Pancreas (tissue), 10 donors: ENCODE data around the gene DUSP22. TPM values are rescaled to one million over a fixed set of nuclear protein-coding genes. Genes with fewer than 3 reads are reported as not detected.

Experiments
- ATAC-seq, 4 donors: fragments of 200-7000 bp; cut with Tn5 transposase; one replicate each; pipeline versions ENCODE4 v1.8.0 to v1.9.1; 2020; ENCODE audit warnings: mild to moderate bottlenecking in 4 of 4, moderate library complexity in 4 of 4
- DNase-seq, 6 donors: peaks; one replicate each; pipeline ENCODE4 v3.0.0-alpha.2; 2020
- FAIRE-seq: peaks from 2 replicates; lab custom pipeline; 2012; peaks lifted over from hg19 to GRCh38; lab: Jason Lieb, UNC
- H3K27ac ChIP-seq, 4 donors: fragments of 200-600 bp; sonication (generic); 1 replicate in 3 of 4; 2 replicates in 1 of 4; pipeline versions ENCODE4 v1.5.0 to v1.8.0; 2020
- H3K27me3 ChIP-seq, 4 donors: fragments of 200-600 bp; one replicate each; pipeline ENCODE4 v1.8.0; 2021
- H3K36me3 ChIP-seq, 3 donors: fragments of 200-600 bp; sonication (generic) in 1 of 3; one replicate each; pipeline versions ENCODE4 v1.5.0 to v1.8.0; 2020 to 2021
- H3K4me1 ChIP-seq, 3 donors: fragments of 200-600 bp; one replicate each; pipeline ENCODE4 v1.8.0; 2021
- H3K4me3 ChIP-seq, 4 donors: fragments of 200-600 bp; sonication (generic) in 2 of 4; one replicate each; pipeline versions ENCODE4 v1.5.0 to v1.8.0; 2020 to 2021
- H3K9me3 ChIP-seq, 4 donors: fragments of 200-600 bp; one replicate each; pipeline ENCODE4 v1.8.0; 2021
- WGBS, 2 donors: extraction: QIAGEN DNeasy Blood & Tissue Kit; methylation state at CpG; one replicate each; pipeline ENCODE4 v1.1.7; 2013; 5-methylcytosine and 5-hydroxymethylcytosine counted together
- intact Hi-C, 3 donors: fragments of 100-400 bp; cut with DNase I; formaldehyde crosslinking; loops; one replicate each; pipeline versions ENCODE4 v1.11.1 to v1.14.2; 2022
- polyA plus RNA-seq, 2 donors: library from polyadenylated mRNA; stranded (reverse); fragments of 200-250 nt; gene quantifications; one replicate each; pipeline ENCODE4 v1.2.3, GENCODE V29; 2013
- total RNA-seq, 6 donors: library from RNA; stranded (reverse); fragmentation: NEBNext Ultra II Directional in 4 of 6; extraction: Animal tissue kit (Norgen Biotek cat#: 25700) in 4 of 6; gene quantifications; one replicate each; pipeline versions ENCODE4 v1.2.1 to v1.2.4, GENCODE V29; 2021 to 2023
- TF ChIP-seq, protein P1 (sequence below), 4 donors: fragments of 200-600 bp; sonication (generic) in 3 of 4; IDR thresholded peaks; one replicate each; pipeline versions ENCODE4 v1.5.0 to v1.8.0; 2021; ENCODE audit warnings: antibody characterized with exemption in 4 of 4
- donor health status: healthy with polysubstance abuse.
- donor health status: DM: no; HTN: no; CAD: no; lungs with moderate emphysema.
- donor health status: DM: no; HTN: no; CAD: no.
- donor health status: control.
- donor health status: control.
- donor health status: Bipolar disorder and iron deficiency.
- donor health status: DM: yes; HTN: yes; CAD: no.
- donor health status: DM: no; HTN: no; CAD: no.
- donor health status: DM: no; HTN: no; CAD: no.
- donor health status: DM: yes; HTN: yes; CAD: no.

The DUSP22 gene
- total and polyA plus RNA-seq, 8 donors, result 16.4 to 32.9 (median 24.6) TPM

DNA sequence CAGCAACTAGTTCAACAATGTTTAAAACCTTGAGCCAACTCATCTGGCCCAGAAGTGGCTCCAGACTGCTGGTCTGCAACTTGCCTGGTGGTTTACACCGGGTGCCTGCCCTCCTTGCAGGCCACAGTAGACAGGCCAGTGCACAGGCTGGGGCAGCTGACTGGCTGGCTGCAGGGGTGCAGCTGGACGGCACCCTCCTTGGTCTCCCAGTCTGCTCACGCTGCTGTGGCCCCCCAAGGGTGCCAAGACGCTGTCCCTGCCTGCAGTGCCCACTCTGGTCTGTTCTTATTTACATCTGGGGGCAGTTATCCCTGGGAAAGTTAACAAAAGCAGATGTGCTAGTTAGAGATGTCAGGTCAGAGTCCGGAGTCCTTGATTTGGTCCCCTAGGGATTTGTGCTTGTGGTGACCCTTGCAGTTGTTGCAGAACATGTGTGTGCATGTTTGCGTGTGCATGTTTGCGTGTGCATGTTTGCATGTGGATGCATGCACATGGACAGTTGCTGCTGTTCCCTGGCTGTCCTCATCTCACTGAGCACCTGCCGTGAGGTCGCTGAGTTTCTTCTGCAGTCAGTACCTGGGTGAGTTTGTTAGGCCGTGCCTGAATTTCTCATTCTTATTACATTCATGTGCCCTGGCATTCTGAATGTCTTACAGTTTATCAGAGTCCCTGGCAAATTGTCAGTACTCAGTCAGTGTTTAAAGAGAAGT, 51.1 kb downstream of the DUSP22 start:
- H3K27ac ChIP-seq, result no peak overlapping the region
- no peaks in the 10 kb centered on the region for H3K9me3 ChIP-seq
- no peaks in the 10 kb centered on the region for H3K4me1 ChIP-seq
- no peaks in the 10 kb centered on the region for H3K27me3 ChIP-seq
- no peak overlapping the region for H3K4me3 ChIP-seq
- TF ChIP-seq, protein P1, sequence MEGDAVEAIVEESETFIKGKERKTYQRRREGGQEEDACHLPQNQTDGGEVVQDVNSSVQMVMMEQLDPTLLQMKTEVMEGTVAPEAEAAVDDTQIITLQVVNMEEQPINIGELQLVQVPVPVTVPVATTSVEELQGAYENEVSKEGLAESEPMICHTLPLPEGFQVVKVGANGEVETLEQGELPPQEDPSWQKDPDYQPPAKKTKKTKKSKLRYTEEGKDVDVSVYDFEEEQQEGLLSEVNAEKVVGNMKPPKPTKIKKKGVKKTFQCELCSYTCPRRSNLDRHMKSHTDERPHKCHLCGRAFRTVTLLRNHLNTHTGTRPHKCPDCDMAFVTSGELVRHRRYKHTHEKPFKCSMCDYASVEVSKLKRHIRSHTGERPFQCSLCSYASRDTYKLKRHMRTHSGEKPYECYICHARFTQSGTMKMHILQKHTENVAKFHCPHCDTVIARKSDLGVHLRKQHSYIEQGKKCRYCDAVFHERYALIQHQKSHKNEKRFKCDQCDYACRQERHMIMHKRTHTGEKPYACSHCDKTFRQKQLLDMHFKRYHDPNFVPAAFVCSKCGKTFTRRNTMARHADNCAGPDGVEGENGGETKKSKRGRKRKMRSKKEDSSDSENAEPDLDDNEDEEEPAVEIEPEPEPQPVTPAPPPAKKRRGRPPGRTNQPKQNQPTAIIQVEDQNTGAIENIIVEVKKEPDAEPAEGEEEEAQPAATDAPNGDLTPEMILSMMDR (IDR thresholded peaks at IDR 0.05), result no peak
- 73 to 80% methylated on average over 10 of the region's 10 CpGs for WGBS, 2 donors
- intact Hi-C loops, result no loop called here
- ATAC-seq, result no peak
- no peaks in the 10 kb centered on the region for H3K36me3 ChIP-seq
- FAIRE-seq, result no peak
- no peak for DNase-seq

DNA sequence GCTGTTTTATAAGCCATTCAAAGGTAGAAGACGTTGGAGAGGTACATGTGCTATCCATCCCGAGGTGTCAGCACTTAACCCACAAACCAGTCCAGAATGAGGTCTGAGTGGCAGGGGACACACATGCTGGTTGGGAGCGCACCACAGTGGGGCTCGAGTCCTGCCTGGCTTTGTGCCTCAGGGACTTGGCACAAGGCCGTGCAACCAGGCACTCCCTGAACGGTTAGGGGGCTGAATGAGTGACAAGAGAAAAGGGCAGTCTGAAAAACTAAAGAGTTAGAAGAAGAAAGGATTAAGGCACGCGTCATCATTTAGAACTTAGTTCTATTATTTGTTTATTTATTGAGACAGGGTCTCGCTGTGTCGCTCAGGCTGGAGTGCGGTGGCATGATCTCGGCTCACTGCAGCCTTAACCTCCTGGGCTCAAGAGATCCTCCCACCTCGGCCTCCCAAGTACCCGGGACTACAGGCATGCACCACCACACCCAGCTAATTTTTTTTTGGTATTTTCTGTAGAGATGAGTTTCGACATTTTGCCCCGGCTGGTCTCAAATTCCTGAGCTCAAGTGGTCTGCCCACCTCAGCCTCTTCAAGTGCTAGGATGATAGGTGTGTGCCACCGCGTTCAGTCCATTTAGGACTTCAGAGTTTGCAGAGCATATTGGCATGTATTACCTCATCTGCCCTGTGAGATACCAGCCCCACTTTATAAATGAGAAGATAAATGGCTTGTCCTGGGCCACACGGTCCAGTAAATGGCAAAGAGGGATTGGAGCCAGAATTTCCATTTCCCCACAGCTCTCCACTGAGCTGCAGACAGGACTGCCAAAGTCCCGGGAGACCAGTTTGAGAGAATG, 51.9 kb downstream of the DUSP22 start:
- H3K4me1 ChIP-seq, result no peaks in the 10 kb centered on the region
- intact Hi-C loops, result no loop called here
- H3K36me3 ChIP-seq, result peaks cover 0 to 6% (median 0%) of the 10 kb centered on the region in 3 donors
- no peak for ATAC-seq
- DNase-seq, result peak in 2 of 6 donors; percentile 45 to 60
- H3K27me3 ChIP-seq, result no peaks in the 10 kb centered on the region
- WGBS, 2 donors, result 74 to 79% methylated on average over 20 of the region's 20 CpGs
- TF ChIP-seq, protein P1 (IDR thresholded peaks at IDR 0.05), result no peak
- no peak overlapping the region for H3K4me3 ChIP-seq
- H3K27ac ChIP-seq, result no peak overlapping the region
- H3K9me3 ChIP-seq, result no peaks in the 10 kb centered on the region
- no peak for FAIRE-seq

DNA sequence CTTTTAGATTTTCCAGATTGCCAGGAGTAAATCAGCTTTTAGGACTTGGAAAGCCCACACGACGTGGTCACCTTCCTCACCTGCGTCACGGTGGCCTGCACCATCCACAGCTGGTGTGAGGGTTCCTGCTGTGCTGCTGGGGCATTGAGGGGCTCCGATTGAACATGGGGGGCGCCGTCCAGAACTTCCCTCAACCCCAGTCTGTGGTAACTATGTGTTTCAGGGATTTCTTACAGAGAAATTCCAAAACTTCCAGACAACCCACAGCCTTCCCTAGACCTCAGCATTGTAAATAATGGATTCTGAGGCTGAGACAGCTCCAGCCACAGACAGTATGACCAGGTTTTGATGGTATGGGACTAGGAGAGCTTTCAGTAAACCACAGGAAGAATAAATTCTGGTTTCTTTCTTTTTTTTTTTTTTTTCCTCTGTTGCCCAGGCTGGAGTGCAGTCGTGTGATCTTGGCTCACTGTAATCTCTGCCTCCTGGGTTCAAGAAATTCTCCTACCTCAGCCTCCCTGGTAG, 52.6 kb downstream of the DUSP22 start:
- Histone ChIP-seq H3K36me3 (peaks cover 0 to 9% (median 0%) of the 10 kb centered on the region in 3 donors), H3K4me3 (no peak overlapping the region), H3K27ac (no peak overlapping the region), H3K9me3 (no peaks in the 10 kb centered on the region), H3K4me1 (no peaks in the 10 kb centered on the region), H3K27me3 (no peaks in the 10 kb centered on the region)
- FAIRE-seq, result no peak
- 68 to 74% methylated on average over 8 of the region's 8 CpGs for WGBS, 2 donors
- intact Hi-C loops, result no loop called here
- peak in 1 of 4 donors; percentile 13 for ATAC-seq
- TF ChIP-seq, protein P1 (IDR thresholded peaks at IDR 0.05), result no peak
- DNase-seq, result no peak

DNA sequence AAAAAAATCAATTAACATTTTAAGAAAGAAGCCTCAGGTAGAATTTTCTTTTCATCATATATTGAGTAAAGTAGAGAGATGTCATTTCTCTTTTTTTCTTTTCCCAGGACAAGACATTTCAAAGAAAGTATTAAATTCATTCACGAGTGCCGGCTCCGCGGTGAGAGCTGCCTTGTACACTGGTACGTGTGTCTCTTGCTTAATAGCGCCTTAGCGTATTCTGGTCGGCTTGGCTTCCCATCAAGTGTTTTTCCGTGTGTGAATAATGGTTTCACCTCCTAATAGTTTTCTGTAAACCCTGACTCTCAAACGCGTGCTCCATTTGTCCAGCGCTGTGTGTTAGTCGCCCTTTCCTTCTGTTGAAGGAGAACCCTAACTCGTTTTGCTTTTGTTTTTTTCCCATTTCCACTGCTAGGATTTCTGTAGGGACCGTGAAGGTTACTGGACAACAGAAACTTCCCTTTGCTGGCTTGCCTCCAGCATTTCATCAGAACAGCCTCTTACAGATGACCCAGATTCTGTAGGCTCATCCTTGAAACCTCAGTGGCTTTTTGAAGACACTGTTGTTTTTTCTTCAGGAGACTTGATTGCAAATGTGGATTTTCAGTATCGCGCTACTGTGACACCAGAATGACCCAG, 53.6 kb downstream of the DUSP22 start:
- TF ChIP-seq, protein P1 (IDR thresholded peaks at IDR 0.05), result no peak
- intact Hi-C loops, result no loop called here
- H3K36me3 ChIP-seq, result peaks cover 0 to 9% (median 0%) of the 10 kb centered on the region in 3 donors
- 81 to 86% methylated on average over 17 of the region's 17 CpGs for WGBS, 2 donors
- H3K27ac ChIP-seq, result no peak overlapping the region
- H3K4me3 ChIP-seq, result no peak overlapping the region
- ATAC-seq, result no peak
- DNase-seq, result no peak
- no peak for FAIRE-seq
- H3K27me3 ChIP-seq, result no peaks in the 10 kb centered on the region
- H3K4me1 ChIP-seq, result no peaks in the 10 kb centered on the region
- H3K9me3 ChIP-seq, result no peaks in the 10 kb centered on the region
